Loucy (cell line): ENCODE measurements around the gene TAC4.

Experiments used
- H2AFZ ChIP-seq: fragments of 200-600 bp; sonication (generic); 2 replicates; pipeline ENCODE4 v1.6.0; 2016; ENCODE audit warnings: antibody characterized with exemption, mild to moderate bottlenecking, low read length, moderate library complexity
- H3F3A ChIP-seq: fragments of 200-600 bp; 2 replicates; pipeline ENCODE4 v1.6.0; 2016; ENCODE audit warnings: antibody characterized with exemption, low read depth, mild to moderate bottlenecking
- H3K27me3 ChIP-seq: fragments of 200-600 bp; sonication (generic); 2 replicates; pipeline ENCODE4 v1.6.1; 2014; ENCODE audit warnings: low read length, mild to moderate bottlenecking; ENCODE audit not compliant: insufficient read depth, poor library complexity, severe bottlenecking
- H3K36me3 ChIP-seq: fragments of 200-600 bp; sonication (generic); 2 replicates; pipeline ENCODE4 v1.6.1; 2016; ENCODE audit warnings: low read length; ENCODE audit not compliant: insufficient read depth
- H3K4me1 ChIP-seq: fragments of 200-600 bp; sonication (generic); 2 replicates; pipeline ENCODE4 v1.5.1; 2014; ENCODE audit warnings: low read length, mild to moderate bottlenecking; ENCODE audit not compliant: insufficient read depth, poor library complexity, severe bottlenecking
- H3K4me2 ChIP-seq: fragments of 200-600 bp; sonication (generic); 2 replicates; pipeline ENCODE4 v1.6.0; 2014; ENCODE audit warnings: antibody characterized with exemption, low read length, low read depth, mild to moderate bottlenecking; ENCODE audit not compliant: poor library complexity, severe bottlenecking
- H3K4me3 ChIP-seq: fragments of 200-600 bp; sonication (generic); 2 replicates; pipeline ENCODE4 v1.5.1; 2014; ENCODE audit warnings: low read length, mild to moderate bottlenecking, mixed read lengths; ENCODE audit not compliant: poor library complexity, severe bottlenecking
- H3K79me2 ChIP-seq: fragments of 200-600 bp; sonication (generic); 2 replicates; pipeline ENCODE4 v1.6.1; 2014; ENCODE audit warnings: low read length; ENCODE audit not compliant: insufficient read depth
- H3K9ac ChIP-seq: fragments of 200-600 bp; sonication (generic); 2 replicates; pipeline ENCODE4 v1.6.0; 2014; ENCODE audit warnings: mild to moderate bottlenecking, low read depth, low read length, moderate library complexity; ENCODE audit not compliant: poor library complexity, severe bottlenecking
- H3K9me2 ChIP-seq: fragments of 200-600 bp; sonication (generic); replicated peaks from 2 replicates; pipeline ENCODE4 v1.6.1; 2016; ENCODE audit warnings: low read depth, low read length, mixed read lengths
- H3K9me3 ChIP-seq: fragments of 200-600 bp; sonication (generic); 2 replicates; pipeline ENCODE4 v1.6.1; 2014; ENCODE audit warnings: mild to moderate bottlenecking, antibody characterized with exemption, low read length, low read depth; ENCODE audit not compliant: insufficient read depth
- H4K20me1 ChIP-seq: fragments of 200-600 bp; sonication (generic); 2 replicates; pipeline ENCODE4 v1.6.0; 2014; ENCODE audit warnings: antibody characterized with exemption, low read length, mild to moderate bottlenecking; ENCODE audit not compliant: insufficient read depth, poor library complexity, severe bottlenecking
- CTCF ChIP-seq: fragments of 200-600 bp; sonication (generic); conservative IDR thresholded peaks from 2 replicates; pipeline ENCODE4 v1.5.1; 2014; ENCODE audit warnings: mild to moderate bottlenecking, antibody characterized with exemption, low read length
- EZH2phosphoT487 ChIP-seq: fragments of 200-600 bp; IDR thresholded peaks from 2 replicates; pipeline ENCODE4 v1.6.1; 2018; ENCODE audit warnings: antibody characterized with exemption, mild to moderate bottlenecking, moderate library complexity, borderline replicate concordance

The TAC4 gene

GRCh38 chr17:49821466-49821865, 26.4 kb downstream of the TAC4 start:
- H3K4me2 ChIP-seq = no peak overlapping the region
- H4K20me1 ChIP-seq = no peaks in the 10 kb centered on the region
- no peak overlapping the region for H3K4me3 ChIP-seq

GRCh38 chr17:49820773-49821172, 27.1 kb downstream of the TAC4 start:
- TF ChIP-seq EZH2phosphoT487 (no peak), CTCF (no peak)
- Histone ChIP-seq H2AFZ (no peak overlapping the region), H3K4me3 (no peak overlapping the region), H3K9me2 (no peaks in the 10 kb centered on the region), H3K36me3 (peaks cover 81% of the 10 kb centered on the region), H3K9ac (peak overlapping the region; percentile 47), H3K4me2 (no peak overlapping the region), H3K79me2 (peaks cover 30% of the 10 kb centered on the region; the same call in 1 of the 2 replicates), H3K27me3 (no peaks in the 10 kb centered on the region), H4K20me1 (no peaks in the 10 kb centered on the region), H3F3A (peaks cover 14% of the 10 kb centered on the region; the same call in 1 of the 2 replicates), H3K4me1 (peaks cover 42% of the 10 kb centered on the region), H3K9me3 (no peaks in the 10 kb centered on the region)

More at GRCh38 chr17:49821466-49821865, 26.4 kb downstream of the TAC4 start:
- TF ChIP-seq EZH2phosphoT487 = no peak
- no peak for TF ChIP-seq CTCF
- peaks cover 42% of the 10 kb centered on the region for H3K4me1 ChIP-seq
- no peaks in the 10 kb centered on the region for H3K27me3 ChIP-seq
- H3F3A ChIP-seq = peaks cover 14% of the 10 kb centered on the region; the same call in 1 of the 2 replicates
- H3K9me3 ChIP-seq = no peaks in the 10 kb centered on the region
- peaks cover 24% of the 10 kb centered on the region; the same call in 1 of the 2 replicates for H3K79me2 ChIP-seq
- peaks cover 81% of the 10 kb centered on the region for H3K36me3 ChIP-seq
- no peak overlapping the region for H2AFZ ChIP-seq
- H3K9ac ChIP-seq = no peak overlapping the region
- no peaks in the 10 kb centered on the region for H3K9me2 ChIP-seq

- Histone ChIP-seq H3K36me3 (peaks cover 81% of the 10 kb centered on the region), H3K79me2 (peaks cover 41% of the 10 kb centered on the region; the same call in 1 of the 2 replicates), H4K20me1 (peaks cover 5% of the 10 kb centered on the region), H3K4me2 (peak overlapping the region; percentile 70), H3K4me1 (peaks cover 42% of the 10 kb centered on the region), H3K4me3 (peak overlapping the region; percentile 35), H3F3A (peaks cover 14% of the 10 kb centered on the region; the same call in 1 of the 2 replicates), H3K27me3 (no peaks in the 10 kb centered on the region), H3K9me3 (no peaks in the 10 kb centered on the region), H3K9ac (peak overlapping the region; percentile 47), H3K9me2 (no peaks in the 10 kb centered on the region), H2AFZ (no peak overlapping the region)
- TF ChIP-seq CTCF = no peak
- TF ChIP-seq EZH2phosphoT487 = no peak
Observed at GRCh38 chr17:49819651-49820050, 28.2 kb downstream of the TAC4 start.
